22Rv1 (cell line): ENCODE data around the gene TOPAZ1.

Experiments
- ZFX ChIP-seq: fragments of 450-650 bp; IDR thresholded peaks from 2 replicates; pipeline ENCODE4 v1.6.1; 2017; ENCODE audit warnings: antibody characterized with exemption, borderline replicate concordance
- TF ChIP-seq, protein P1 (sequence below): fragments of 450-650 bp; IDR thresholded peaks from 2 replicates; pipeline ENCODE4 v1.5.1; 2017; ENCODE audit warnings: mild to moderate bottlenecking

DNA sequence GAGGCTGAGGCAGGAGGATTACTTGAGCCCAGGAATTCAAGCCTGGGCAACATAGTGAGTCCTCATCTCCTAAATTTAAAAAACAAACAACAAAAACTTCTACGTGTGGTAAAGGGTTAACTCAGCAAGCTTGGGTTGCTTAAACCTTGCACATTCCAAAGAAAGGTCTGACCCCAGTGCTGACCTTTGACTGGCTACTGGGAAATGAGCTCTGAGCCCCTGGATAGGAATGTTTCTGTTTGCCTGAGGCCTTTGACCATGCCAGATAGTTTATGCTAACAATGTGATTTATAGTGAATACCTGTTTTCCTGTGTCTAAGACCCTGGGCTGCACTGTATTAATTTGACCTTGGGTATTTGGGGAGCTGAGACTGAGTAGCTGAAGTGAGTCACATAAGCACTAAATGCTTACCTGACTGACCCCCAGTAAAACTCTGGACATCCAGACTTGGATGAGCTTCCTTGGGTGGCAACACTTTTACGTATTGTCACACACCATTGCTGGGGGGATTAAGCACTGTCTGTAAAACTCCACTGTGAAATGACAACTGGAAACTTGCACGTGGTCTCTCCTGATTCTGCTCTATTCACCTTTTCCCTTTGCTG lies 117.6 kb downstream of the TOPAZ1 start:
- TF ChIP-seq, protein P1, sequence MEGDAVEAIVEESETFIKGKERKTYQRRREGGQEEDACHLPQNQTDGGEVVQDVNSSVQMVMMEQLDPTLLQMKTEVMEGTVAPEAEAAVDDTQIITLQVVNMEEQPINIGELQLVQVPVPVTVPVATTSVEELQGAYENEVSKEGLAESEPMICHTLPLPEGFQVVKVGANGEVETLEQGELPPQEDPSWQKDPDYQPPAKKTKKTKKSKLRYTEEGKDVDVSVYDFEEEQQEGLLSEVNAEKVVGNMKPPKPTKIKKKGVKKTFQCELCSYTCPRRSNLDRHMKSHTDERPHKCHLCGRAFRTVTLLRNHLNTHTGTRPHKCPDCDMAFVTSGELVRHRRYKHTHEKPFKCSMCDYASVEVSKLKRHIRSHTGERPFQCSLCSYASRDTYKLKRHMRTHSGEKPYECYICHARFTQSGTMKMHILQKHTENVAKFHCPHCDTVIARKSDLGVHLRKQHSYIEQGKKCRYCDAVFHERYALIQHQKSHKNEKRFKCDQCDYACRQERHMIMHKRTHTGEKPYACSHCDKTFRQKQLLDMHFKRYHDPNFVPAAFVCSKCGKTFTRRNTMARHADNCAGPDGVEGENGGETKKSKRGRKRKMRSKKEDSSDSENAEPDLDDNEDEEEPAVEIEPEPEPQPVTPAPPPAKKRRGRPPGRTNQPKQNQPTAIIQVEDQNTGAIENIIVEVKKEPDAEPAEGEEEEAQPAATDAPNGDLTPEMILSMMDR: no peak
- no peak for TF ChIP-seq ZFX
